CD14-positive monocyte (primary cell): Measurements from ENCODE around the gene TGFBR3. TPM values are rescaled to one million over a fixed set of nuclear protein-coding genes. Genes with fewer than 3 reads are reported as not detected.

ENCODE experiments used
- DNase-seq, 3 donors: peaks; one replicate each; pipeline ENCODE4 v3.0.0-alpha.2; 2011 to 2022
- H2AFZ ChIP-seq: 2 replicates; pipeline ENCODE4 v1.6.0; 2012; ENCODE audit warnings: mild to moderate bottlenecking, low read depth, low read length, inconsistent platforms; ENCODE audit not compliant: insufficient read depth, poor library complexity, severe bottlenecking
- H3K27ac ChIP-seq, 2 donors: 1 replicate in 1 of 2; 2 replicates in 1 of 2; pipeline ENCODE4 v1.5.1; 2012 to 2013; ENCODE audit warnings: low read length in 2 of 2, control low read depth in 1 of 2, inconsistent platforms in 1 of 2, low read depth in 1 of 2, mild to moderate bottlenecking in 1 of 2
- H3K27me3 ChIP-seq, 2 donors: one replicate each; pipeline versions ENCODE4 v1.6.0 to v1.6.1; 2011 to 2013; ENCODE audit warnings: low read length in 2 of 2; ENCODE audit not compliant: control insufficient read depth in 2 of 2, insufficient read depth in 2 of 2
- H3K36me3 ChIP-seq, 2 donors: replicated peaks in 1 of 2; 1 replicate in 1 of 2; 2 replicates in 1 of 2; pipeline versions ENCODE4 v1.5.1 to v1.6.1; 2012 to 2013; ENCODE audit warnings: low read length in 2 of 2, control low read depth in 1 of 2, inconsistent platforms in 1 of 2, mild to moderate bottlenecking in 1 of 2; ENCODE audit not compliant: insufficient read depth in 2 of 2, control insufficient read depth in 1 of 2
- H3K4me1 ChIP-seq, 2 donors: 1 replicate in 1 of 2; 2 replicates in 1 of 2; pipeline versions ENCODE4 v1.5.1 to v1.6.1; 2012 to 2013; ENCODE audit warnings: low read length in 2 of 2, control low read depth in 1 of 2, inconsistent platforms in 1 of 2, mild to moderate bottlenecking in 1 of 2, moderate library complexity in 1 of 2; ENCODE audit not compliant: insufficient read depth in 2 of 2, control insufficient read depth in 1 of 2
- H3K4me2 ChIP-seq: replicated peaks from 2 replicates; pipeline ENCODE3; 2012; ENCODE audit warnings: low read length, moderate library complexity, mild to moderate bottlenecking; ENCODE audit not compliant: poor library complexity, severe bottlenecking; ENCODE audit errors: extremely low read depth
- H3K4me3 ChIP-seq, 3 experiments: fragments of 200-600 bp in 1 of 3; sonication (generic) in 1 of 3; replicated peaks in 1 of 3; 1 replicate in 2 of 3; 2 replicates in 1 of 3; pipeline ENCODE4 v1.5.1; 2011 to 2013; ENCODE audit warnings: low read length in 3 of 3, mild to moderate bottlenecking in 3 of 3, control low read depth in 2 of 3, low read depth in 2 of 3, inconsistent platforms in 1 of 3, moderate library complexity in 1 of 3
- H3K79me2 ChIP-seq: 2 replicates; pipeline ENCODE4 v1.6.0; 2012; ENCODE audit warnings: mild to moderate bottlenecking, control low read depth, inconsistent platforms, low read length, moderate library complexity; ENCODE audit not compliant: insufficient read depth
- H3K9ac ChIP-seq: 2 replicates; pipeline ENCODE4 v1.6.0; 2017; ENCODE audit warnings: low read length, mild to moderate bottlenecking; ENCODE audit not compliant: insufficient read depth, poor library complexity, severe bottlenecking
- H3K9me3 ChIP-seq, 2 donors: replicated peaks in 1 of 2; 1 replicate in 1 of 2; 2 replicates in 1 of 2; pipeline versions ENCODE4 v1.5.1 to v1.6.1; 2012 to 2013; ENCODE audit warnings: low read length in 2 of 2, control low read depth in 1 of 2; ENCODE audit not compliant: control insufficient read depth in 1 of 2, insufficient read depth in 1 of 2
- H4K20me1 ChIP-seq: 2 replicates; pipeline ENCODE4 v1.6.0; 2012; ENCODE audit warnings: mild to moderate bottlenecking, low read length, control low read depth, moderate library complexity; ENCODE audit not compliant: insufficient read depth
- H3K27ac Mint-ChIP-seq, 7 donors: one replicate each; pipeline ENCODE4 v1.8.0; 2020; ENCODE audit warnings: mild to moderate bottlenecking in 7 of 7, mixed read lengths in 7 of 7, moderate library complexity in 6 of 7, inconsistent platforms in 2 of 7
- H3K27me3 Mint-ChIP-seq, 3 donors: one replicate each; pipeline ENCODE4 v1.8.0; 2021 to 2022; ENCODE audit warnings: low read depth in 3 of 3, mild to moderate bottlenecking in 3 of 3, mixed read lengths in 3 of 3, moderate library complexity in 3 of 3, inconsistent platforms in 1 of 3
- H3K36me3 Mint-ChIP-seq, 2 donors: one replicate each; pipeline ENCODE4 v1.8.0; 2020; ENCODE audit warnings: mixed read lengths in 2 of 2, inconsistent platforms in 1 of 2, mild to moderate bottlenecking in 1 of 2
- H3K4me1 Mint-ChIP-seq: one replicate; pipeline ENCODE4 v1.8.0; 2020; ENCODE audit warnings: mild to moderate bottlenecking, mixed read lengths
- H3K4me3 Mint-ChIP-seq, 2 donors: one replicate each; pipeline ENCODE4 v1.8.0; 2020; ENCODE audit warnings: mild to moderate bottlenecking in 2 of 2, mixed read lengths in 2 of 2, moderate library complexity in 1 of 2
- H3K9me3 Mint-ChIP-seq, 7 donors: one replicate each; pipeline ENCODE4 v1.8.0; 2020 to 2022; ENCODE audit warnings: mixed read lengths in 7 of 7, mild to moderate bottlenecking in 6 of 7, moderate library complexity in 6 of 7, inconsistent platforms in 2 of 7
- WGBS: methylation state at CpG from one replicate; pipeline ENCODE4 v1.1.5; 2013; ENCODE audit warnings: missing lambda C conversion rate; ENCODE audit not compliant: insufficient coverage; 5-methylcytosine and 5-hydroxymethylcytosine counted together
- intact Hi-C, 2 donors: fragments of 100-400 bp; cut with micrococcal nuclease; formaldehyde crosslinking; loops; one replicate each; pipeline versions ENCODE4 v1.15.0 to v1.15.1; 2023
- polyA plus RNA-seq, 3 donors: library from polyadenylated mRNA; depleted of rRNA in 1 of 3; unstranded in 2 of 3; stranded (reverse) in 1 of 3; fragments of 300-500 nt in 2 of 3; fragments of >200 nt in 1 of 3; fragmentation: Illumina TruSeq in 2 of 3; gene quantifications; 1 replicate in 2 of 3; 2 replicates in 1 of 3; pipeline ENCODE4 v1.2.3, GENCODE V29; 2012 to 2021
- TF ChIP-seq, protein P1 (sequence below): fragments of 200-600 bp; IDR thresholded peaks from one replicate; pipeline ENCODE4 v1.8.0; 2022; ENCODE audit warnings: antibody characterized with exemption, mild to moderate bottlenecking

TGFBR3 gene
- polyA plus RNA-seq, 3 donors: 0.09 to 0.28 (median 0.20) TPM

DNA sequence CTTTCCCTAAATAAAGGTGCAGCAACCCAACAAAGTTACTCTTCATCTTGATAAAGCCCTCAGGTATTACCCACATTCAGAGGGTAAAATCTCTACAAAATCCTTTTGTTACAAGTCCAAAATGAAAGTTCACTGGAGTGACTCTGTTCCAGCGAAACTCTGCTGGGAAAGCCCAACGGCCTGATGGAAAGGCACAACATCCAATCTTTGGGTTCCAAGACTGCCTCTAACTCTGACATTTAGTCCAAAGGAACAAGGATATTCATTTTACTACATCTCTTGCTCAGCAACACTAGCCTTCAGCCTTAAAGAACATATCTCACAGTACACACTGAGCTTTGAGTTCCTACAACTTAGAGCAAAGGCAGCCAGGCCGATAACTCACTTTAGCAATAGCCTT is 42.1 kb downstream of the TGFBR3 start:
- H3K27me3 ChIP-seq: no peaks in the 10 kb centered on the region
- H3K27ac Mint-ChIP-seq: no peak overlapping the region
- H3K9me3 Mint-ChIP-seq: peaks cover 0 to 15% (median 5%) of the 10 kb centered on the region in 7 donors
- 85% methylated on average over 2 of the region's 3 CpGs for WGBS
- H3K4me3 ChIP-seq: no peak overlapping the region
- H4K20me1 ChIP-seq: no peaks in the 10 kb centered on the region
- H3K36me3 ChIP-seq: no peaks in the 10 kb centered on the region
- H3K27me3 Mint-ChIP-seq: peaks cover 2 to 5% (median 2%) of the 10 kb centered on the region in 3 donors
- no peaks in the 10 kb centered on the region for H3K79me2 ChIP-seq
- peaks cover 4 to 10% of the 10 kb centered on the region in 2 donors for H3K9me3 ChIP-seq
- no peaks in the 10 kb centered on the region for H3K4me1 ChIP-seq
- no peaks in the 10 kb centered on the region for H3K36me3 Mint-ChIP-seq
- no peak overlapping the region for H2AFZ ChIP-seq
- DNase-seq: no peak
- no peak overlapping the region for H3K9ac ChIP-seq
- H3K4me1 Mint-ChIP-seq: peaks cover 4% of the 10 kb centered on the region
- intact Hi-C loops: no loop called here
- H3K4me3 Mint-ChIP-seq: no peak overlapping the region
- no peak overlapping the region for H3K27ac ChIP-seq
- no peak overlapping the region for H3K4me2 ChIP-seq
- TF ChIP-seq, protein P1, sequence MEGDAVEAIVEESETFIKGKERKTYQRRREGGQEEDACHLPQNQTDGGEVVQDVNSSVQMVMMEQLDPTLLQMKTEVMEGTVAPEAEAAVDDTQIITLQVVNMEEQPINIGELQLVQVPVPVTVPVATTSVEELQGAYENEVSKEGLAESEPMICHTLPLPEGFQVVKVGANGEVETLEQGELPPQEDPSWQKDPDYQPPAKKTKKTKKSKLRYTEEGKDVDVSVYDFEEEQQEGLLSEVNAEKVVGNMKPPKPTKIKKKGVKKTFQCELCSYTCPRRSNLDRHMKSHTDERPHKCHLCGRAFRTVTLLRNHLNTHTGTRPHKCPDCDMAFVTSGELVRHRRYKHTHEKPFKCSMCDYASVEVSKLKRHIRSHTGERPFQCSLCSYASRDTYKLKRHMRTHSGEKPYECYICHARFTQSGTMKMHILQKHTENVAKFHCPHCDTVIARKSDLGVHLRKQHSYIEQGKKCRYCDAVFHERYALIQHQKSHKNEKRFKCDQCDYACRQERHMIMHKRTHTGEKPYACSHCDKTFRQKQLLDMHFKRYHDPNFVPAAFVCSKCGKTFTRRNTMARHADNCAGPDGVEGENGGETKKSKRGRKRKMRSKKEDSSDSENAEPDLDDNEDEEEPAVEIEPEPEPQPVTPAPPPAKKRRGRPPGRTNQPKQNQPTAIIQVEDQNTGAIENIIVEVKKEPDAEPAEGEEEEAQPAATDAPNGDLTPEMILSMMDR: no peak

DNA sequence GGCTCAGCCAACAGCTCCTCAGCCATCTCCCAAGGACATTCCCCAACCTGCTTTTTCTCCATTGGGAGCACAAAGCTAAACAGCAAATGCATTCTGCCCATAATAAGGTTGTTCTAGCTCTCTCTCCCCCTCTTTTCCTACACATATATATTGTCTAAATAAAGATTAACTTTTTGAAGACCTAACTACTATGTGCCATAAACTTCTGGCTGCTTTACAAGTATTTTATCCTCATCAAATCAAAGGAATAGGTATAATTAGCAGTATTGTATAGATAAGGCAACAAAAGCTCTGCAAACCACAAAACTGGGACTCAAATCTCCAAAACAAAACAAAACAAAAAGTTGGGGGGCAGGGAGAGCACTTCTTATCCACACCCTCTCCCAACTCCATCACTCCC is 43.4 kb downstream of the TGFBR3 start:
- peaks cover 0 to 15% (median 7%) of the 10 kb centered on the region in 7 donors for H3K9me3 Mint-ChIP-seq
- no peaks in the 10 kb centered on the region for H3K27me3 ChIP-seq
- H3K79me2 ChIP-seq: no peaks in the 10 kb centered on the region
- H3K27me3 Mint-ChIP-seq: peaks cover under 1 to 5% (median under 1%) of the 10 kb centered on the region in 3 donors
- H3K4me2 ChIP-seq: no peak overlapping the region
- H3K27ac ChIP-seq: no peak overlapping the region
- H3K4me3 ChIP-seq: no peak overlapping the region
- no peak for DNase-seq
- H3K9ac ChIP-seq: no peak overlapping the region
- no peaks in the 10 kb centered on the region for H4K20me1 ChIP-seq
- peaks cover 4 to 10% of the 10 kb centered on the region in 2 donors for H3K9me3 ChIP-seq
- H3K36me3 Mint-ChIP-seq: no peaks in the 10 kb centered on the region
- peaks cover 4% of the 10 kb centered on the region for H3K4me1 Mint-ChIP-seq
- intact Hi-C loops: no loop called here
- H3K36me3 ChIP-seq: no peaks in the 10 kb centered on the region
- H3K4me3 Mint-ChIP-seq: no peak overlapping the region
- H3K4me1 ChIP-seq: no peaks in the 10 kb centered on the region
- no peak overlapping the region for H2AFZ ChIP-seq
- H3K27ac Mint-ChIP-seq: no peak overlapping the region
- TF ChIP-seq, protein P1: no peak
